PC-3 (cell line): ENCODE results near the gene FBXW5. TPM values are rescaled to one million over a fixed set of nuclear protein-coding genes. Genes with fewer than 3 reads are reported as not detected.

Source experiments
- ATAC-seq: fragments of 200-7000 bp; cut with Tn5 transposase; 2 replicates; pipeline ENCODE4 v1.9.1; 2020; ENCODE audit warnings: mild to moderate bottlenecking, moderate library complexity
- BruUV-seq: library from RNA; stranded (reverse); fragments of 400-500 nt; replicated peaks from 2 replicates; lab custom pipeline; 2021; lab: Mats Ljungman, UMichigan
- CTCF ChIA-PET: fragments of 300-600 bp; sonication (Branson Sonifier 250); formaldehyde crosslinking; loops from one replicate; lab custom pipeline; 2022; ENCODE audit warnings: antibody characterized with exemption; lab: Charles Lee
- POLR2A ChIA-PET: fragments of 300-600 bp; sonication (Branson Sonifier 250); formaldehyde crosslinking; loops from one replicate; lab custom pipeline; 2022; ENCODE audit warnings: antibody characterized with exemption; ENCODE audit not compliant: unreplicated experiment; lab: Charles Lee
- DNase-seq: peaks from one replicate; pipeline ENCODE4 v3.0.0-alpha.2; 2015
- H2AFZ ChIP-seq: fragments of 300-600 bp; sonication (generic); 2 replicates; pipeline ENCODE4 v1.6.0; 2016; ENCODE audit warnings: antibody characterized with exemption, low read length
- H3F3A ChIP-seq: fragments of 300-600 bp; sonication (generic); one replicate; pipeline ENCODE4 v1.6.0; 2017; ENCODE audit warnings: antibody characterized with exemption, low read length, control low read depth, mild to moderate bottlenecking; ENCODE audit not compliant: unreplicated experiment
- H3K27ac ChIP-seq: fragments of 300-600 bp; sonication (generic); 2 replicates; pipeline ENCODE4 v1.5.1; 2016; ENCODE audit warnings: mild to moderate bottlenecking, low read length
- H3K27me3 ChIP-seq: fragments of 300-600 bp; sonication (generic); 2 replicates; pipeline ENCODE4 v1.6.1; 2016; ENCODE audit warnings: low read length, mixed read lengths
- H3K36me3 ChIP-seq: fragments of 300-600 bp; sonication (generic); 2 replicates; pipeline ENCODE4 v1.6.1; 2016; ENCODE audit warnings: low read depth, mixed run types, low read length, mixed read lengths
- H3K4me1 ChIP-seq: fragments of 300-600 bp; sonication (generic); 2 replicates; pipeline ENCODE4 v1.5.1; 2016; ENCODE audit warnings: low read length; ENCODE audit not compliant: insufficient read depth
- H3K4me2 ChIP-seq: fragments of 300-600 bp; sonication (generic); 2 replicates; pipeline ENCODE4 v1.6.0; 2016; ENCODE audit warnings: low read length
- H3K4me3 ChIP-seq: fragments of 300-600 bp; sonication (generic); 2 replicates; pipeline ENCODE4 v1.5.1; 2016; ENCODE audit warnings: mild to moderate bottlenecking, low read length, mixed read lengths
- H3K79me2 ChIP-seq: fragments of 300-600 bp; sonication (generic); 2 replicates; pipeline ENCODE4 v1.6.1; 2017; ENCODE audit warnings: low read length, mixed read lengths
- H3K9ac ChIP-seq: fragments of 300-600 bp; sonication (generic); 2 replicates; pipeline ENCODE4 v1.6.0; 2016; ENCODE audit warnings: mild to moderate bottlenecking, low read length
- H3K9me2 ChIP-seq: fragments of 300-600 bp; sonication (generic); replicated peaks from 2 replicates; pipeline ENCODE4 v1.6.1; 2016; ENCODE audit warnings: mixed run types, low read length, mixed read lengths
- H3K9me3 ChIP-seq: fragments of 300-600 bp; sonication (generic); 2 replicates; pipeline ENCODE4 v1.6.1; 2016; ENCODE audit warnings: low read length, mixed read lengths
- H4K20me1 ChIP-seq: fragments of 300-600 bp; sonication (generic); 2 replicates; pipeline ENCODE4 v1.6.1; 2016; ENCODE audit warnings: low read length, mixed read lengths
- EZH2 ChIP-seq: fragments of 300-600 bp; sonication (generic); IDR thresholded peaks from one replicate; pipeline ENCODE4 v1.6.1; 2017; ENCODE audit warnings: antibody characterized with exemption, mild to moderate bottlenecking, low read length; ENCODE audit not compliant: unreplicated experiment
- EZH2phosphoT487 ChIP-seq: fragments of 300-600 bp; sonication (generic); IDR thresholded peaks from 2 replicates; pipeline ENCODE4 v1.6.1; 2018; ENCODE audit warnings: mild to moderate bottlenecking, antibody characterized with exemption, low read length, borderline replicate concordance
- intact Hi-C: fragments of 100-400 bp; cut with micrococcal nuclease; formaldehyde crosslinking; loops from 2 replicates; pipeline ENCODE4 v1.9.0; 2023
- total RNA-seq: library from RNA; depleted of rRNA; stranded (reverse); fragments of >200 nt; gene quantifications from 2 replicates; pipeline ENCODE4 v1.2.3, GENCODE V29; 2014
- TF ChIP-seq, protein P1 (sequence below): fragments of 300-600 bp; sonication (generic); conservative IDR thresholded peaks from 2 replicates; pipeline ENCODE4 v1.5.1; 2017; ENCODE audit warnings: antibody characterized with exemption, low read depth, mild to moderate bottlenecking, low read length

FBXW5 gene
- total RNA-seq, 1 experiment from 2014 or later: 138 TPM

DNA sequence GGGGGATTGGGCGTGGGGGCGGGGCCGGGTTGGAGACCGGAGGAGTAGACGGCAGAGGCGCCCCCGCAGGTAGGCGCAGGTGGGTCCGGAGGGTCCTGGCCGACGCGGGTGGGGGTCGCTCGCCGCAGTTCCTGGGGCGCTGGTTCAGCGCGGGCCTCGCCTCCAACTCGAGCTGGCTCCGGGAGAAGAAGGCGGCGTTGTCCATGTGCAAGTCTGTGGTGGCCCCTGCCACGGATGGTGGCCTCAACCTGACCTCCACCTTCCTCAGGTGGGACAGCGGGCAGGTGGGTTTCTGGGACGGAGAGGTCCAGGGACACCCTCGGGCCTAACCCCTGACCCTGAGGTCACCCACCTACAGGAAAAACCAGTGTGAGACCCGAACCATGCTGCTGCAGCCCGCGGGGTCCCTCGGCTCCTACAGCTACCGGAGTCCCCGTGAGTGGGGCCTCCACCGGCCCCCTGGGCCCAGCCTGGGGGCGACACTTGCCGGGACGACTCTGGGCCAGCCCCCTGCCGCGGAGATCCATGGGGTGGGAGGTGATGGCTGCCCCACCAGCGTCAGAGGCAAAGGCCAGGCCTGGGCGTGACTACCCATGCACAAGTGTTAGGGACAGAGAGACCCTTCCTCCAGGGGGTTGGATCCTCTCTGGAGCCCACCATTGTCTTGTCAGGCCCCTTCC is 34.5 kb upstream of the FBXW5 start:
- ATAC-seq: no peak
- Histone ChIP-seq H3K9me3 (no peaks in the 10 kb centered on the region), H3K4me3 (no peak overlapping the region), H2AFZ (no peak overlapping the region), H3K27ac (no peak overlapping the region), H3K9me2 (no peaks in the 10 kb centered on the region), H3K4me2 (no peak overlapping the region), H3K27me3 (no peaks in the 10 kb centered on the region), H3K79me2 (no peaks in the 10 kb centered on the region), H3K4me1 (no peaks in the 10 kb centered on the region), H4K20me1 (no peaks in the 10 kb centered on the region), H3F3A (no peaks in the 10 kb centered on the region), H3K9ac (no peak overlapping the region), H3K36me3 (no peaks in the 10 kb centered on the region)
- CTCF ChIA-PET: no interaction called here
- TF ChIP-seq EZH2phosphoT487: no peak
- TF ChIP-seq EZH2: no peak
- TF ChIP-seq, protein P1, sequence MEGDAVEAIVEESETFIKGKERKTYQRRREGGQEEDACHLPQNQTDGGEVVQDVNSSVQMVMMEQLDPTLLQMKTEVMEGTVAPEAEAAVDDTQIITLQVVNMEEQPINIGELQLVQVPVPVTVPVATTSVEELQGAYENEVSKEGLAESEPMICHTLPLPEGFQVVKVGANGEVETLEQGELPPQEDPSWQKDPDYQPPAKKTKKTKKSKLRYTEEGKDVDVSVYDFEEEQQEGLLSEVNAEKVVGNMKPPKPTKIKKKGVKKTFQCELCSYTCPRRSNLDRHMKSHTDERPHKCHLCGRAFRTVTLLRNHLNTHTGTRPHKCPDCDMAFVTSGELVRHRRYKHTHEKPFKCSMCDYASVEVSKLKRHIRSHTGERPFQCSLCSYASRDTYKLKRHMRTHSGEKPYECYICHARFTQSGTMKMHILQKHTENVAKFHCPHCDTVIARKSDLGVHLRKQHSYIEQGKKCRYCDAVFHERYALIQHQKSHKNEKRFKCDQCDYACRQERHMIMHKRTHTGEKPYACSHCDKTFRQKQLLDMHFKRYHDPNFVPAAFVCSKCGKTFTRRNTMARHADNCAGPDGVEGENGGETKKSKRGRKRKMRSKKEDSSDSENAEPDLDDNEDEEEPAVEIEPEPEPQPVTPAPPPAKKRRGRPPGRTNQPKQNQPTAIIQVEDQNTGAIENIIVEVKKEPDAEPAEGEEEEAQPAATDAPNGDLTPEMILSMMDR: no peak
- BruUV-seq: no TSS peak
- no peak for DNase-seq
- POLR2A ChIA-PET: interaction anchor here (0.6 kb wide), 1 partner anchor 252 kb away, joined by 7 read pairs; no protein-coding TSS in a partner anchor
- intact Hi-C loops: no loop called here

DNA sequence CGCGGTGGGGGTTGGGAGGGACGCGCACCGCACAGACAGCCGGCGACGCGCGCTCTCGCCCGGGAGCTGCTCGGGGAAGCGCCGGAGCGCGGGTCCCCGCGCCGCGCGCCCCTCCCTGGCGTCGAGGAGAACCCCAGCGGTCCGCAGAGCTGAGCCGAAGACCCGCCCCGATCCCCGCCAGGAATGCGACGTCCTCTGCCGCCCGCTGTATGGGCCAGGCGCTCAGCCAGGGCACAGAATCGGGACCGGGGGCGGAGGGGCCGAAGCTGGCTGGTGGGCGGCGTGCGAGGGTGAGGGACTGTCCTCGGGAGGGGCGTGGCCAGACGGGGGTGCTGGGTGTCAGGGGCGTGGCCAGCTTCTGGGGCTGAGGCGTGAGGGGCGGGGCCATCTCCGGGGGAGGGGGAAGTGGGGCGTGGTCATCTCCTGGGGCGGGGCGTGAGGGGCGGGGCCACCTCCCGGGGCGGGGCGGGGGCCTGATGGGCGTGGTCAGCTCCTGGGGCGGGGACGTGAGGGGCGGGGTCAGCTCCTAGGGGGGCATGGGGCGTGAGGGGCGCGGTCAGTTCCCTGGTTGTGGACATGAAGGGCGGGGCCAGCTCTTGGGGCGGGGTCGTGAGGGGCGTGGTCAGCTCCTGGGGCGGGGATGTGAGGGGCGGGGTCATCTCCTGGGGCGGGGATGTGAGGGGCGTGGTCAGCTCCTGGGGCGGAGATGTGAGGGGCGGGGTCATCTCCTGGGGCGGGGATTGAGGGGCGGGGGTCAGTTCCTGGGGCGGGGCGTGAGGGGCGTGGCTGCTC is 33.7 kb upstream of the FBXW5 start:
- H3K79me2 ChIP-seq: no peaks in the 10 kb centered on the region
- TF ChIP-seq, protein P1: no peak
- TF ChIP-seq EZH2phosphoT487 (no peak), EZH2 (no peak)
- H3K36me3 ChIP-seq: no peaks in the 10 kb centered on the region
- no peaks in the 10 kb centered on the region for H3K9me3 ChIP-seq
- H2AFZ ChIP-seq: no peak overlapping the region
- no peak overlapping the region for H3K4me2 ChIP-seq
- H3K9ac ChIP-seq: no peak overlapping the region
- ChIA-PET POLR2A (interaction anchor here (0.6 kb wide), 1 partner anchor 252 kb away, joined by 7 read pairs; no protein-coding TSS in a partner anchor), CTCF (interaction anchor here (0.6 kb wide), 3 partner anchors 173 to 481 kb away, joined by 5 to 6 read pairs (median 5); no protein-coding TSS in a partner anchor)
- H3K4me3 ChIP-seq: no peak overlapping the region
- DNase-seq (peak; percentile 16), ATAC-seq (no peak)
- H3K27me3 ChIP-seq: no peaks in the 10 kb centered on the region
- no peaks in the 10 kb centered on the region for H3K4me1 ChIP-seq
- intact Hi-C loops: no loop called here
- H3K9me2 ChIP-seq: no peaks in the 10 kb centered on the region
- H4K20me1 ChIP-seq: no peaks in the 10 kb centered on the region
- no TSS peak for BruUV-seq
- H3F3A ChIP-seq: no peaks in the 10 kb centered on the region
- no peak overlapping the region for H3K27ac ChIP-seq
